ENCODE data around the gene KIF3B.
"Not testable (repeated sequence)": the region's sequence is repeated elsewhere in the genome, so short reads cannot be mapped to it uniquely, and the experiment has no call there.

The KIF3B gene

GRCh38 chr20:32297439-32297838 is 20.0 kb downstream of the KIF3B start:
- DNase-seq: no peak

- DNase-seq: no peak
Observed at GRCh38 chr20:32300647-32301046, 23.2 kb downstream of the KIF3B start.

DNA sequence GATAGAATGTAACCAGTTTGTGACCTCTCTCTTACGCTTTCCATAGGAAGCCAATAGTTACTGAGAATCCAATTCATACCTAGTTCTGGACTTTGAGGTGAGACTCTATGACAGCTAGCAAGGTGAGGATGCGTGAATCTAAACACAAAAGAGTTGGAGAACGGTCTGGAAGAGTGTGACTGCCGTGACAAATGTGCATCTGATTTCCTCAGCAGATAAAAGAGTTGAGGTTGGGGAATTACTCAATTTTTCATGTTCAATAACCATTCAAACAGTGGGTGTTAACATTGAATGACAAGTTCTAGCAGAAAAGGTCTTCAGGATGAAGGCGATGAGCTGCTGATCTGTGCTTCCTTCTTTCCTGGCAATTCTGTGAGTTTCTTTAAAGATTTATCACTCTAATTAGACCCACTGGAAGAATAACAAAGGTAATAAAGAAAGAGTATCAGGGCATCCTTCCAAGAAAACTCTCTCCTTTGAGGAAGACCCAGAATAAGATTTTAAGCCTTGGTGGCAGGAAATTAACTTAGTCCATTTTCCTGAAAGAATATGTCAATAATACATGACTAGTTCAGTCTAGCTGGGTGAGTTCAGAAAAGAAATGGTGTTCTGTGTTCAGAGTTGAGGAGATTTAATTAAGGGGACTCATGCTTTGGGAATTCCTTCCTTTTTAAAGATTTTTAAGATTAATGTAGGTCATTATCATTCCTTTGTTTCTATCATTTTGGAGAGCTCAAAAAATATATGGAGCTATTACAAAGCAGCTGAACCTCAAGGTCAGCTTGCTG is 24.5 kb downstream of the KIF3B start:
- no peak for DNase-seq

GRCh38 chr20:32302507-32302872 is 25.0 kb downstream of the KIF3B start:
- no peak for DNase-seq

- no peak for DNase-seq
Observed at GRCh38 chr20:32304131-32304746, 26.8 kb downstream of the KIF3B start.

- DNase-seq: no peak
Observed at GRCh38 chr20:32312718-32313424, 35.4 kb downstream of the KIF3B start.

DNA sequence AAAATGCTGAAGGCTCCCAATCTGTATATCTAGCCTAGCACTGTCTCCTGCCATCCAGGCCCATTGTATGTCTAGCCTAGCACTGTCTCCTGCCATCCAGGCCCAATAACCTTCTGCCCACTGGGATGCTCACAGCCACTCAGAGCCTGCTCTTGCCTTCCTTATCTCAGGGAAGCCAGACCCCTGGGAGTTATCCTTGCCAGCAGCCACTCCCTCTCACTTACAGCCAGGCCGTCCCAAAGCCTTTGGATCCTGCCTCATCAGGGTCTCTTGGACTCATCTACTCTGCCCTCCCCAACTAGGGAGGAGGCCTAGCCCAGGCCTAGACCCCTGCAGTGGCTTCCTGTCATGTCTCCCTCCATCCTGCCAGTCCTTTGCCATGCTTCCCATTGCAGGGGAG is 37.3 kb downstream of the KIF3B start:
- no peak for DNase-seq

DNA sequence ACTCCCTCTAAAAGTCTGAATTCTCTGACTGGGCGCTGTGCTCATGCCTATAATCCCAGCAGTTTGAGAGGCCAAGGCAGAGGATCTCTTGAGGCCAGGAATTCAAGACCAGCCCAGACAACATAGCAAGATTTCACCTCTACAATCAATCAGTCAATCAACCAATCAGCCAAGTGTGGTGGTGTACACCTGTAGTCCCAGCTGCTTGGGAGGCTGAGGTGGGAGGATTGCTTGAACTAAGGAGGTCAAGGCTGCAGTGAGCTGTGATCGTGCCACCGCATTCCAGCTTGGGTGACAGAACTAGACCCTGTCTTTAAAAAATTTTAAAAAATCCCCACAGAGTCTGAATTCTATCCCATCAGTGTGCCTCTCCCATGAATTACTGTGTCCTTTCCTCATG is 37.9 kb downstream of the KIF3B start:
- DNase-seq: no peak

- no peak for DNase-seq
Observed at GRCh38 chr20:32315891-32316290, 38.4 kb downstream of the KIF3B start.

DNA sequence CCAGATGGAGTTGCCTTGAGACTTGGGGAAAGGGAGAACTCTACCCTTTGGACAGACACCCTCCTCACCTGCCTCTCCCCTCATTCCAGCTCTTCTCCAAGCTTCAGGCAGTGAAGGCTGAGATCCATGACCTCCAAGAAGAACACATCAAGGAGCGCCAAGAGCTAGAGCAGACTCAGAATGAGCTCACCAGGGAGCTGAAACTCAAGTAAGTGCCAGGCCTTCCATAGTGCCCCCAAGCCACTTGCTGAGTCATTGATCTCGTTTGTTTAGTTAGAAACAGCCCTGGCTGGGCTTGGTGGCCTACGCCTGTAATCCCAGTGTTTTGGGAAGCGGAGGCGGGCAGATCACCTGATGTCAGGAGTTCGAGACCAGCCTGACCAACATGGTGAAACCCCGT is 39.2 kb downstream of the KIF3B start:
- DNase-seq: no peak

- no peak for DNase-seq
Observed at GRCh38 chr20:32319100-32319499, 41.6 kb downstream of the KIF3B start.

GRCh38 chr20:32320305-32320704 is 42.9 kb downstream of the KIF3B start:
- DNase-seq: no peak

DNA sequence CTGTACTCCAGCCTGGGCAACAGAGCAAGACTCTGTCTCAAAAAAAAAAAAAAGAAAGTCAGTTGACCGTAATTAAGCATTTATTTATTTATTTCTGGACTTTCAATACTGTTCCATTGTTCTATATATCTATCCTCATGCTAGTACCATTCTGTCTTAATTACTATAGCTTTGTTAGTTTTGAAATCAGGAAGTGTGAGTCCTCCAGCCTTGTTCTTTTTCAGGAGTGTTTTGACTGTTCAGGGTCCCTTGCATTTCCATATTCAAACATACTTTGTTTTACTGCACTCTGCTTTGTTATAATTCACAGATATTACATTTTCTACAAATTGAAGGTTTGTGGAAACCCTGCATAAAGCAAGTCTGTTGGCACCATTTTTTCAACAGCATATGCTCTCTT is 43.9 kb downstream of the KIF3B start:
- DNase-seq: no peak

- not testable (repeated sequence) for DNase-seq
Observed at GRCh38 chr20:32322260-32322659, 44.8 kb downstream of the KIF3B start.

- not testable (repeated sequence) for DNase-seq
Observed at GRCh38 chr20:32323761-32324160, 46.3 kb downstream of the KIF3B start.

GRCh38 chr20:32325706-32326503 is 48.5 kb downstream of the KIF3B start:
- DNase-seq: no peak

DNA sequence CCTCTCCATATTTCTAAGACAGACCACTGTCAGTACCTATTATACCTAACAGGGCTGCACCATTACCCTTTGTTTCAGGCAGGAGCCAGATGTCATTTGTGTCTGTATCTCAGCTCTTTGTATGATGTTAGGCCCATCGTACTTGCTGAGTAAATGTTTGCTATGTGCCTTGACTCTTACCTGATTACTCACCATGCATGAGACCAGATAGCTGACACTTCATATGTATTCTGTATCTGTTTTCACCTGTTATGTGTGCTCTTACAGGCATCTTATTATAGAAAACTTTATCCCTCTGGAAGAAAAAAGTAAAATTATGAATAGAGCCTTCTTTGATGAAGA is 49.0 kb downstream of the KIF3B start:
- DNase-seq: no peak

DNA sequence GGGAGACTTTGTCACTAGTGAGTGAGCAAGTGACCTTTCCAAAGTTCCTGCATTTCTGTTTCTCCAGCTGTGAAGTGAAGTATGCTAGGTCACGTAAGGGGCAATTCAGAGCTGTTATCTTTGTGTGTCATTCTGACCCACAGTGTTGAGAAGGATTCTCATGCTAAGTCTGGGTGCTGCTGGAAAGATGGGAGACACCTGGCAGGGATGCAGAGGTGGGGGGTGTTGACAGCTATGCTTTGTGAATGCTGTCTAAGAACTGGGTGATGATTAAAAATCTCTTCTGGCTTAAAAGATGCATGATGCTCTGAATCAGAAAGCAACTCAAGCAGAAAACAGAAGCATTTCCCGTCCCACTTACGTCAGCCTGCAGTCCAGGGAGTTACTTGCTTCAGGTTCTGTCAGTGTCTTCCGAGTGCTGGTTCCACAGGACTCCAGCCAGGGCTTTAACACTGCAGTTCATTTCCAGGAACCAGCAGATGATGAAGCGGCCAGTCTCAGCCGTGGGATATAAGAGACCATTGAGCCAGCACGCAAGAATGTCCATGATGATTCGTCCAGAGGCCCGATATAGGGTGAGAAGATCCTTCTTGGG is 49.7 kb downstream of the KIF3B start:
- no peak for DNase-seq

DNA sequence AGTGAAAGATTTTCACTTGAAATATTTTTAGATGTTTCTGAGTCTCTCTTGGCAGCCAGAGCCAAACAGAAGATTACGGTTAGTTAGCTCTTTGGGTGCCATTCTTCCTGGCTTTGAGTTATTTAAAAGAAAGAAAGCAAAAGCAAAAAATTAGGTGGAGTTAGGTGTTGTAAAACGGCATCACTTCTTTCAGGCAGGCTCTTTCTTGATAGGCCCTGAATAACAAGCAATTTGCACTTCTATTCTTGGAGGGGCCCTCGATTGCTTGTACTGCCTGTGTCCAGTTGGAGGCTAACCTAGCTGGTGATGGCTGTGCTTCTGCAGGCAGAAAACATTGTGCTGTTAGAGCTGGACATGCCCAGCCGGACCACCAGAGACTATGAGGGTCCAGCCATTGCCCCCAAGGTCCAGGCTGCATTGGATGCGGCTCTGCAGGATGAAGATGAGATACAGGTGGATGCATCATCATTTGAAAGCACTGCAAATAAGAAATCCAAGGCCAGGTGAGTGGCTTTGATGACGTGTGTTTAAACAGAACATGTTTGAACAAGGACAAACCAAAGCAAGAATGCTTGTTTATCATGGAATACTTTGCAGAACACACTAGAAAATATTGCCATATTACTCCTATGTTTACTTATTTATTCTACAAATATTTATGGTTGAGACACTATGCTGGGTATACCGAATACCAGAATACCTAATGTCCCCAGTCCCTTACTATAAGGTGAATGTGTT is 52.5 kb downstream of the KIF3B start:
- DNase-seq: no peak

DNA sequence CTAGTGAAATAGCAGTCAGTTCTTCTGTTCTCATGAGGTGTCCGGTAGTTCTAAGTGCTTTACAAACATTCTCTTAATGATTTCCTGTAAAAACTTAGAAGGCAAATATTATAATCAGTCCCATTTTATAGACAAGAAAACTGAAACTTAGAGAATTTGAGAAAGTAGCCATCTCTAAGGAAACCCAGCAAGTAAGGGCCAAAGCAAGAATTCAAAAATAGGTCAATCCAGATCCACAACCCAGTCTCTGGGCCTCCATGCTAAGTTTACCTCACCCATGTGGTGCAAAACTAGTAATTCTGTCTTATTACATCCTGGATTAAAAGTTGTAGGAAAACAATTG is 53.1 kb downstream of the KIF3B start:
- DNase-seq: no peak

DNA sequence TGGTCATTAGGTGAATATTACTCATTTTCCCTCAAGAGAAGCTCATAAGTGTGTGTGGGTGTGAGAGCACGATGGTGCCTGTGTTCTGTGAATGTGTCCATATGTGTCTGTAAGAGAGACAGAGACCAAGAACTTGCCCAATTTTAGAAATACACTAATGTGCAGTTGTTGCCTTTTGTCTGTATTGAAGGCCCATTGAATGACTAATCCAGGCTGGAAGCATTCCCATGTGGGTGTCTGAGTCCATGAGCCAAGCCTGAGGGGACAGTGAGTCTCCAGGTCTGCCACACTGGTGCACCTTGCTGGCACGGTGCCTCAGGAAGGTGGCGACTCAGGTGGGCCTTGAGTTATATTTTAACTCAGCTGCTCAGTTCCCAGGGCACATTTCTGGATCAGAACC is 55.2 kb downstream of the KIF3B start:
- DNase-seq: no peak

DNA sequence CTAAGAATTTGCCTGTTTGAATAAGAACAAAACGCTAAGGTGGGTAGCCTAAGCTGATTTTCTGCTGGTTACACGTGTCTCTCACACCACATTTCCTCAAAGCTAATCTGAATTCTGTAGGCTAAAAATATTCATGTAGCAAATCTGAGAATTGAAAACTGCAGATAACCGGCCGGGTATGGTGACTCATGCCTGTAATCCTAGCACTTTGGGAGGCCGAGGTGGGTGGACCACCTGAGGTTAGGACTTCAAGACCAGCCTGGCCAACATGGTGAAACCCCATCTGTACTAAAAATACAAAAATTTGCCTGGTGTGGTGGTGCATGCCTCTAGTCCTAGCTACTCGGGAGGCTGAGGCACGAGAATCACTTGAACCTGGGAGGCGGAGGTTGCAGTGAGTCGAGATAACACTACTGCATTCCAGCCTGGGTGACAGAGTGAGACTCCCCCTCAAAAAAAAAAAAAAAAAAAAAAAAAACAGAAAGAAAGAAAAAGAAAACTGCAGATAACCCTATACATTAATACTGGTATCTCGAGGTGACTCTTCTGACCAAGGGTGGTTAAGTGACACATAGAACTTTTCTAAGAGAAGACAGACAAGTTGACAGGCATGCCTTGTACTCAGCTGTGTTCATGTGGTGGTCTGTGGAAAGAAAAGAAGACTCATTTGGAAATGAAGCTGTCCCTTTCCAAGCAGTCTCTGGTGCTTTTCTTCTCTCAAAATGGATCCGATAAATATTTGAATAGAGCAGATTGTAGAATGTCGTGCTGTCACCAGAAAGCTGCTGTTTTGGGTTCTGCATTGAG is 55.9 kb downstream of the KIF3B start:
- DNase-seq: no peak

All from NCI-H82 (cell line).